HTERT RPE-1 (cell line): ENCODE measurements around the gene SH3TC1.

ENCODE experiments used
- in situ Hi-C: fragments of 300-500 bp; cut with MboI; formaldehyde crosslinking; loops from 4 replicates; pipeline ENCODE4 v1.14.3; 2020; ENCODE audit warnings: low sequenced_read_pairs

SH3TC1 gene

GRCh38 chr4:8283631-8284121 lies 84.6 kb downstream of the SH3TC1 start:
- in situ Hi-C loops: no loop called here

- in situ Hi-C loops: no loop called here
These were observed 85.3 kb downstream of the SH3TC1 start for GRCh38 chr4:8284391-8284790.

- in situ Hi-C loops: no loop called here
These were observed 86.3 kb downstream of the SH3TC1 start for GRCh38 chr4:8285143-8285975.

GRCh38 chr4:8285976-8286718 lies 87.1 kb downstream of the SH3TC1 start:
- in situ Hi-C loops: no loop called here

- in situ Hi-C loops: no loop called here
These were observed 87.7 kb downstream of the SH3TC1 start for GRCh38 chr4:8286719-8287342.

- in situ Hi-C loops: no loop called here
These were observed 88.5 kb downstream of the SH3TC1 start for GRCh38 chr4:8287343-8288280.

GRCh38 chr4:8289151-8289750 lies 90.2 kb downstream of the SH3TC1 start:
- in situ Hi-C loops: no loop called here

- in situ Hi-C loops: no loop called here
These were observed 91.0 kb downstream of the SH3TC1 start for GRCh38 chr4:8289956-8290700.

GRCh38 chr4:8290701-8290970 lies 91.5 kb downstream of the SH3TC1 start:
- in situ Hi-C loops: no loop called here
